ENCODE measurements around the gene BRF1.
"Not testable (repeated sequence)": the region's sequence is repeated elsewhere in the genome, so short reads cannot be mapped to it uniquely, and the experiment has no call there.

BRF1 gene

GRCh38 chr14:105337966-105338741 is 37.4 kb upstream of the BRF1 start:
- Histone ChIP-seq H3K4me3 (ENCODE audit: low read depth in 1 of 5, low read length in 5 of 5) (peak overlapping the region in 3 of 5 donors; percentile 3 to 12 (median 6)), H3K4me1 (ENCODE audit: control insufficient read depth in 5 of 5, insufficient read depth in 5 of 5, low read length in 5 of 5) (peaks cover 0 to 50% (median 36%) of the 10 kb centered on the region in 5 donors), H3K27ac (ENCODE audit: low read depth, low read length) (no peak overlapping the region), H3K27me3 (ENCODE audit: control insufficient read depth in 5 of 5, insufficient read depth in 4 of 5, low read length in 5 of 5) (no peaks in the 10 kb centered on the region), H3K36me3 (ENCODE audit: control insufficient read depth in 5 of 5, insufficient read depth in 5 of 5, low read length in 5 of 5) (peaks cover 0 to 5% (median 0%) of the 10 kb centered on the region in 5 donors), H3K9ac (ENCODE audit: low read length in 5 of 5) (no peak overlapping the region), H3K9me3 (ENCODE audit: control insufficient read depth in 5 of 5, low read length in 5 of 5) (no peaks in the 10 kb centered on the region)

- Histone ChIP-seq H3K27me3 (ENCODE audit: control insufficient read depth in 5 of 5, insufficient read depth in 4 of 5, low read length in 5 of 5) (no peaks in the 10 kb centered on the region), H3K4me3 (ENCODE audit: low read depth in 1 of 5, low read length in 5 of 5) (no peak overlapping the region), H3K27ac (ENCODE audit: low read depth, low read length) (no peak overlapping the region), H3K9ac (ENCODE audit: low read length in 5 of 5) (no peak overlapping the region), H3K9me3 (ENCODE audit: control insufficient read depth in 5 of 5, low read length in 5 of 5) (no peaks in the 10 kb centered on the region), H3K36me3 (ENCODE audit: control insufficient read depth in 5 of 5, insufficient read depth in 5 of 5, low read length in 5 of 5) (peaks cover 0 to 5% (median 0%) of the 10 kb centered on the region in 5 donors), H3K4me1 (ENCODE audit: control insufficient read depth in 5 of 5, insufficient read depth in 5 of 5, low read length in 5 of 5) (peaks cover 0 to 56% (median 36%) of the 10 kb centered on the region in 5 donors)
Observed at GRCh38 chr14:105337433-105337832, 36.6 kb upstream of the BRF1 start.

GRCh38 chr14:105336477-105337287 is 35.9 kb upstream of the BRF1 start:
- H3K9me3 ChIP-seq (ENCODE audit: control insufficient read depth in 5 of 5, low read length in 5 of 5): no peaks in the 10 kb centered on the region
- H3K4me1 ChIP-seq (ENCODE audit: control insufficient read depth in 5 of 5, insufficient read depth in 5 of 5, low read length in 5 of 5): peaks cover 0 to 52% (median 40%) of the 10 kb centered on the region in 5 donors
- H3K9ac ChIP-seq (ENCODE audit: low read length in 5 of 5): no peak overlapping the region
- H3K36me3 ChIP-seq (ENCODE audit: control insufficient read depth in 5 of 5, insufficient read depth in 5 of 5, low read length in 5 of 5): peaks cover 0 to 5% (median 0%) of the 10 kb centered on the region in 5 donors
- no peak overlapping the region for H3K27ac ChIP-seq (ENCODE audit: low read depth, low read length)
- no peaks in the 10 kb centered on the region for H3K27me3 ChIP-seq (ENCODE audit: control insufficient read depth in 5 of 5, insufficient read depth in 4 of 5, low read length in 5 of 5)
- no peak overlapping the region for H3K4me3 ChIP-seq (ENCODE audit: low read depth in 1 of 5, low read length in 5 of 5)

GRCh38 chr14:105335735-105336476 is 35.1 kb upstream of the BRF1 start:
- Histone ChIP-seq H3K9ac (ENCODE audit: low read length in 5 of 5) (no peak overlapping the region), H3K36me3 (ENCODE audit: control insufficient read depth in 5 of 5, insufficient read depth in 5 of 5, low read length in 5 of 5) (peaks cover 0 to 5% (median 0%) of the 10 kb centered on the region in 5 donors), H3K27me3 (ENCODE audit: control insufficient read depth in 5 of 5, insufficient read depth in 4 of 5, low read length in 5 of 5) (no peaks in the 10 kb centered on the region), H3K27ac (ENCODE audit: low read depth, low read length) (no peak overlapping the region), H3K4me1 (ENCODE audit: control insufficient read depth in 5 of 5, insufficient read depth in 5 of 5, low read length in 5 of 5) (peaks cover 0 to 52% (median 35%) of the 10 kb centered on the region in 5 donors), H3K4me3 (ENCODE audit: low read depth in 1 of 5, low read length in 5 of 5) (no peak overlapping the region), H3K9me3 (ENCODE audit: control insufficient read depth in 5 of 5, low read length in 5 of 5) (no peaks in the 10 kb centered on the region)

GRCh38 chr14:105335231-105335542 is 34.4 kb upstream of the BRF1 start:
- H3K27me3 ChIP-seq (ENCODE audit: control insufficient read depth in 5 of 5, insufficient read depth in 4 of 5, low read length in 5 of 5); H3K27ac ChIP-seq (ENCODE audit: low read depth, low read length); H3K36me3 ChIP-seq (ENCODE audit: control insufficient read depth in 5 of 5, insufficient read depth in 5 of 5, low read length in 5 of 5); H3K4me3 ChIP-seq (ENCODE audit: low read depth in 1 of 5, low read length in 5 of 5); H3K9me3 ChIP-seq (ENCODE audit: control insufficient read depth in 5 of 5, low read length in 5 of 5); H3K9ac ChIP-seq (ENCODE audit: low read length in 5 of 5): not testable (repeated sequence)
- peaks cover 4 to 55% (median 36%) of the 10 kb centered on the region in 5 donors for H3K4me1 ChIP-seq (ENCODE audit: control insufficient read depth in 5 of 5, insufficient read depth in 5 of 5, low read length in 5 of 5)

GRCh38 chr14:105334383-105335230 is 33.8 kb upstream of the BRF1 start:
- H3K9me3 ChIP-seq (ENCODE audit: control insufficient read depth in 5 of 5, low read length in 5 of 5): no peaks in the 10 kb centered on the region
- H3K4me3 ChIP-seq (ENCODE audit: low read depth in 1 of 5, low read length in 5 of 5): no peak overlapping the region
- H3K36me3 ChIP-seq (ENCODE audit: control insufficient read depth in 5 of 5, insufficient read depth in 5 of 5, low read length in 5 of 5): peaks cover 0 to 5% (median 0%) of the 10 kb centered on the region in 5 donors
- H3K27ac ChIP-seq (ENCODE audit: low read depth, low read length): no peak overlapping the region
- no peaks in the 10 kb centered on the region for H3K27me3 ChIP-seq (ENCODE audit: control insufficient read depth in 5 of 5, insufficient read depth in 4 of 5, low read length in 5 of 5)
- no peak overlapping the region for H3K9ac ChIP-seq (ENCODE audit: low read length in 5 of 5)
- H3K4me1 ChIP-seq (ENCODE audit: control insufficient read depth in 5 of 5, insufficient read depth in 5 of 5, low read length in 5 of 5): peaks cover 5 to 60% (median 41%) of the 10 kb centered on the region in 5 donors

- Histone ChIP-seq H3K4me3 (ENCODE audit: low read depth in 1 of 5, low read length in 5 of 5) (no peak overlapping the region), H3K27ac (ENCODE audit: low read depth, low read length) (no peak overlapping the region), H3K4me1 (ENCODE audit: control insufficient read depth in 5 of 5, insufficient read depth in 5 of 5, low read length in 5 of 5) (peaks cover 7 to 66% (median 50%) of the 10 kb centered on the region in 5 donors), H3K9me3 (ENCODE audit: control insufficient read depth in 5 of 5, low read length in 5 of 5) (no peaks in the 10 kb centered on the region), H3K36me3 (ENCODE audit: control insufficient read depth in 5 of 5, insufficient read depth in 5 of 5, low read length in 5 of 5) (peaks cover 0 to 5% (median 0%) of the 10 kb centered on the region in 5 donors), H3K9ac (ENCODE audit: low read length in 5 of 5) (peak overlapping the region in 1 of 5 donors; percentile 5), H3K27me3 (ENCODE audit: control insufficient read depth in 5 of 5, insufficient read depth in 4 of 5, low read length in 5 of 5) (no peaks in the 10 kb centered on the region)
Observed at GRCh38 chr14:105333613-105334364, 33.0 kb upstream of the BRF1 start.

- Histone ChIP-seq H3K27ac (ENCODE audit: low read depth, low read length) (no peak overlapping the region), H3K4me1 (ENCODE audit: control insufficient read depth in 5 of 5, insufficient read depth in 5 of 5, low read length in 5 of 5) (peaks cover 7 to 66% (median 50%) of the 10 kb centered on the region in 5 donors), H3K4me3 (ENCODE audit: low read depth in 1 of 5, low read length in 5 of 5) (no peak overlapping the region), H3K27me3 (ENCODE audit: control insufficient read depth in 5 of 5, insufficient read depth in 4 of 5, low read length in 5 of 5) (no peaks in the 10 kb centered on the region), H3K9ac (ENCODE audit: low read length in 5 of 5) (no peak overlapping the region), H3K9me3 (ENCODE audit: control insufficient read depth in 5 of 5, low read length in 5 of 5) (no peaks in the 10 kb centered on the region), H3K36me3 (ENCODE audit: control insufficient read depth in 5 of 5, insufficient read depth in 5 of 5, low read length in 5 of 5) (peaks cover 0 to 5% (median 0%) of the 10 kb centered on the region in 5 donors)
Observed at GRCh38 chr14:105333020-105333490, 32.3 kb upstream of the BRF1 start.

Data from subcutaneous abdominal adipose tissue (tissue), 5 donors.